Activated CD8-positive, alpha-beta T cell treated with anti-CD3 and anti-CD28 coated beads, Interleukin-2, amount 10 ng/mL, durations not matched to agents 7 days and 5 days (primary cell): Measurements from ENCODE around the gene GAS7. TPM values are rescaled to one million over a fixed set of nuclear protein-coding genes. Genes with fewer than 3 reads are reported as not detected.

Experiments
- ATAC-seq: fragments of 150-1000 bp; cut with Tn5 transposase; one replicate; pipeline ENCODE4 v1.10.0; 2021; ENCODE audit warnings: moderate library complexity
- CTCF ChIA-PET: fragments of 350-600 bp; sonication (Branson Sonifier 250); formaldehyde crosslinking; loops from one replicate; lab custom pipeline; 2021; ENCODE audit warnings: antibody characterized with exemption; lab: Charles Lee
- POLR2A ChIA-PET: fragments of 350-600 bp; sonication (Branson Sonifier 250); formaldehyde crosslinking; loops from one replicate; lab custom pipeline; 2021; ENCODE audit warnings: antibody characterized with exemption; lab: Charles Lee
- DNase-seq: peaks from one replicate; pipeline ENCODE4 v3.0.0-alpha.2; 2020
- H3K27ac Mint-ChIP-seq: one replicate; pipeline ENCODE4 v1.8.0; 2021; ENCODE audit warnings: mild to moderate bottlenecking, mixed read lengths
- H3K27me3 Mint-ChIP-seq: one replicate; pipeline ENCODE4 v1.8.0; 2021; ENCODE audit warnings: low read depth, mixed read lengths
- H3K36me3 Mint-ChIP-seq: one replicate; pipeline ENCODE4 v1.8.0; 2021; ENCODE audit warnings: low read depth, mixed read lengths
- H3K4me1 Mint-ChIP-seq: one replicate; pipeline ENCODE4 v1.8.0; 2021; ENCODE audit warnings: low read depth, mixed read lengths
- H3K4me3 Mint-ChIP-seq: one replicate; pipeline ENCODE4 v1.8.0; 2021; ENCODE audit warnings: mild to moderate bottlenecking, mixed read lengths
- H3K9me3 Mint-ChIP-seq: one replicate; pipeline ENCODE4 v1.8.0; 2022; ENCODE audit warnings: mixed read lengths; ENCODE audit not compliant: insufficient read depth
- total RNA-seq, 2 experiments: library from RNA; stranded (reverse); gene quantifications; one replicate each; pipeline ENCODE4 v1.2.3, GENCODE V29; 2021

The GAS7 gene
- total RNA-seq, 2 experiments from 2014 or later = 0.61 to 1.6 TPM

DNA sequence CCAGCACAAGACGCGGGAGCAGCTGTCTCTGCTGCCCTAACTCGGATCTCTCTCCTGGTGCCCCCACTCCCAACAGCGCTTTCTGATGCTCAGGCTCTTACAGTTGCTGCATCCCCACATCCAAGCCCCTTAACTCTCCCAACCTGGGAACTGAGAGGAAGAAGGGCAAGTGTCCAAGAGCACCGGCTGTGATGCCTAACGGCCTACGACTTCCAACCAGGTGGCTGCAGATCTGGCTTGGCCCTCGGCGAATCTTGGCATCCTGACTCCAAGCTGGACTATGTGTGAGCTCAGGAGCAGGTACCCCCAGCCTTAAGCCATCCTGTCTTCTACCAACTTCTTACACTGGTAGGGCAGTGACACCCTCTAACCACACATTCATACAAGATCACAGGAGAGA, 255.1 kb downstream of the GAS7 start:
- no peaks in the 10 kb centered on the region for H3K27me3 Mint-ChIP-seq
- H3K36me3 Mint-ChIP-seq = no peaks in the 10 kb centered on the region
- DNase-seq = no peak
- no peaks in the 10 kb centered on the region for H3K9me3 Mint-ChIP-seq
- no peaks in the 10 kb centered on the region for H3K4me1 Mint-ChIP-seq
- ATAC-seq = no peak
- no peak overlapping the region for H3K27ac Mint-ChIP-seq
- CTCF ChIA-PET = no interaction called here
- POLR2A ChIA-PET = no interaction called here
- no peak overlapping the region for H3K4me3 Mint-ChIP-seq

GRCh38 chr17:9942885-9943284, 255.5 kb downstream of the GAS7 start:
- CTCF ChIA-PET = no interaction called here
- POLR2A ChIA-PET = no interaction called here
- Mint-ChIP-seq H3K4me3 (no peak overlapping the region), H3K9me3 (no peaks in the 10 kb centered on the region), H3K27ac (no peak overlapping the region), H3K4me1 (no peaks in the 10 kb centered on the region), H3K27me3 (no peaks in the 10 kb centered on the region), H3K36me3 (no peaks in the 10 kb centered on the region)
- DNase-seq = no peak
- no peak for ATAC-seq

DNA sequence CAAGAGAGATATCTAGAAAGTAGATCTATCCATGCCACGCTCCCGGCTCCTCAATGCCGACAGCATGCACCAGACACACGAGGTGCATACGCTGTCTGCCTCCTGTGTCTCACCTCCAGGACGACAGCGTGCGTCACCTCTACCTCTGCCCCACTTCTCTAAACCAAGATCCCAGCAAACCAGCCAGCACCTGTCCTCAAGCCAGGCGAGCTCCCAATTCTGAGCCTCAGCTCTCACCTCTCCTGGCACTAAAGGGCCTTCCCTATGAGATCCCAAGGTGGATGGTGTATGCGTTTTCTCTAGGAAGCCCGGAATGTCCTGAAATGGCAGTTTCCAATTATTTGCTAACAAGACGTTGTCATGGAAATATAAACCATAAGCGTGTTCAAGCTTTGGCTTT, 257.1 kb downstream of the GAS7 start:
- no peaks in the 10 kb centered on the region for H3K9me3 Mint-ChIP-seq
- H3K4me1 Mint-ChIP-seq = no peaks in the 10 kb centered on the region
- H3K4me3 Mint-ChIP-seq = no peak overlapping the region
- no peak for ATAC-seq
- no peak for DNase-seq
- CTCF ChIA-PET = no interaction called here
- no peaks in the 10 kb centered on the region for H3K27me3 Mint-ChIP-seq
- POLR2A ChIA-PET = no interaction called here
- no peaks in the 10 kb centered on the region for H3K36me3 Mint-ChIP-seq
- no peak overlapping the region for H3K27ac Mint-ChIP-seq

GRCh38 chr17:9940841-9941240, 257.6 kb downstream of the GAS7 start:
- no peak for DNase-seq
- Mint-ChIP-seq H3K4me1 (no peaks in the 10 kb centered on the region), H3K27ac (no peak overlapping the region), H3K9me3 (no peaks in the 10 kb centered on the region), H3K27me3 (no peaks in the 10 kb centered on the region), H3K36me3 (no peaks in the 10 kb centered on the region), H3K4me3 (no peak overlapping the region)
- no peak for ATAC-seq
- CTCF ChIA-PET = no interaction called here
- POLR2A ChIA-PET = no interaction called here

DNA sequence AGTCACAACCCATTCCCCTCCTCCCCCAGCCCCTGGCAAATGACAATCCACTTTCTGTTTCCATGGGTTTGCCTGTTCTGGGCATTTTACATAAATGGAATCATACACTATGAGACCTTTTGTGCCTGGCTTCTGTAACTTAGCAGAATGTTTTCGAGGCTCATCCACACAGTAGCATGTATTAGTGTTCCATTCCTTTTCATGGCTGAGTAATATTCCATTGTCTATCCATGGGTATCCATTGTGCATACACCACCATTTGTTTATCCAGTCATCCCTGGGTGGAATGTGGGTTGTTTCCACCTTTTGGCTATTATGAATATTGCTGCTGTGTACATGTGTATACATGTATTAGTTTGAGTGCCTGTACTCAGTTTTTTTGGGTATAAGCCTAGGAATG, 259.6 kb downstream of the GAS7 start:
- no peak overlapping the region for H3K27ac Mint-ChIP-seq
- no peak for ATAC-seq
- no peaks in the 10 kb centered on the region for H3K27me3 Mint-ChIP-seq
- DNase-seq = no peak
- ChIA-PET CTCF (no interaction called here), POLR2A (no interaction called here)
- no peaks in the 10 kb centered on the region for H3K36me3 Mint-ChIP-seq
- H3K9me3 Mint-ChIP-seq = no peaks in the 10 kb centered on the region
- H3K4me3 Mint-ChIP-seq = no peak overlapping the region
- H3K4me1 Mint-ChIP-seq = no peaks in the 10 kb centered on the region

DNA sequence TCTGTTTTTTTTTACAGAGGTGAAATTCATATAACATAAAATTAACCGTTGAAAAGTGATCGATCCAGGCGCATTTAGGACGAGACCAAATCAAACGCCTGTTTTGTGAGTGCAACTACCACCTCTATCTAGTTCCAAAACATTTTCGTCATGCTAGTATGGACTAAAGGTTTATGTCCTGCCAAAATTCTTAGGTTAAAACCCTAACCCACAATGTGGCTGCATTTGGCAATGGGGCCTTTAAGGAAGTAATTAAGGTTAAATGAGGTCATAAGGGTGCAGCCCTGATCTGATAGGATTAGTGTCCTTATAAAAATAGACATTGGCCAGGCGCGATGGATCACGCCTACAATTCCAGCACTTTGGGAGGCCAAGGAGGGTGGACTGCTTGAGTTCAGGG, 260.5 kb downstream of the GAS7 start:
- no peak overlapping the region for H3K27ac Mint-ChIP-seq
- no peaks in the 10 kb centered on the region for H3K36me3 Mint-ChIP-seq
- no peak overlapping the region for H3K4me3 Mint-ChIP-seq
- H3K9me3 Mint-ChIP-seq = no peaks in the 10 kb centered on the region
- no peak for ATAC-seq
- CTCF ChIA-PET = no interaction called here
- no peaks in the 10 kb centered on the region for H3K4me1 Mint-ChIP-seq
- no peaks in the 10 kb centered on the region for H3K27me3 Mint-ChIP-seq
- no peak for DNase-seq
- POLR2A ChIA-PET = no interaction called here

DNA sequence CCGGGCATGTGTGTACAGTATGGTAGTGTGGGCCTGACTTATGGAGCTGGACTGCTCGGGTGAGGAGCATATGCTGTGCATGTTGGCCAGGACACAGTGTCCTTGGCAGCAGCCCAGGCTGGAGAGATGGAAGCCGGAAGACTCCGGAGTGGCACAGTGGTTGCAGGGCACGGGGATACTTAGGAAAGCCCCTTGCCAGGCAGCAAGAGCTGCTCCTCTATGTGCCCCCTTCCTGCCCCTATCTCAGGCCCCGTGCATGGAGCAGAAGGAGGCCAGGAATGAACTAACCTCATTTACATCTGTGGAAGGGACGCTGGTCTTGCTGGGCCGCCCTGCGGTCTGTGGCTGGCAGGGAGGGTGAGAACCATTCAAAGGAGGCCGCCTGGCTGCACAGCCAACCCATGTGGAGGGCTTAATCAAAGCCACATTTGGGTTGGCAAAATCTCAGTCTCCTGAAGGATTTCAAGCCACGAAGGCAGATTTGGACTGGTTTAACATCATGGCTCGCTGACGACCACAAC, 261.1 kb downstream of the GAS7 start:
- no peak for ATAC-seq
- POLR2A ChIA-PET = no interaction called here
- H3K27ac Mint-ChIP-seq = no peak overlapping the region
- no peaks in the 10 kb centered on the region for H3K27me3 Mint-ChIP-seq
- no peak overlapping the region for H3K4me3 Mint-ChIP-seq
- no peaks in the 10 kb centered on the region for H3K4me1 Mint-ChIP-seq
- H3K9me3 Mint-ChIP-seq = no peaks in the 10 kb centered on the region
- DNase-seq = no peak
- CTCF ChIA-PET = no interaction called here
- H3K36me3 Mint-ChIP-seq = no peaks in the 10 kb centered on the region

- DNase-seq (no peak), ATAC-seq (no peak)
- CTCF ChIA-PET = interaction anchor here (1.1 kb wide), 1 partner anchor 11 kb away, joined by 5 read pairs; no protein-coding TSS in a partner anchor
- H3K27ac Mint-ChIP-seq = no peak overlapping the region
- H3K9me3 Mint-ChIP-seq = no peaks in the 10 kb centered on the region
- no peaks in the 10 kb centered on the region for H3K27me3 Mint-ChIP-seq
- H3K36me3 Mint-ChIP-seq = no peaks in the 10 kb centered on the region
- no peaks in the 10 kb centered on the region for H3K4me1 Mint-ChIP-seq
- no peak overlapping the region for H3K4me3 Mint-ChIP-seq
- POLR2A ChIA-PET = no interaction called here
Observed at GRCh38 chr17:9936095-9936494, 262.3 kb downstream of the GAS7 start.

DNA sequence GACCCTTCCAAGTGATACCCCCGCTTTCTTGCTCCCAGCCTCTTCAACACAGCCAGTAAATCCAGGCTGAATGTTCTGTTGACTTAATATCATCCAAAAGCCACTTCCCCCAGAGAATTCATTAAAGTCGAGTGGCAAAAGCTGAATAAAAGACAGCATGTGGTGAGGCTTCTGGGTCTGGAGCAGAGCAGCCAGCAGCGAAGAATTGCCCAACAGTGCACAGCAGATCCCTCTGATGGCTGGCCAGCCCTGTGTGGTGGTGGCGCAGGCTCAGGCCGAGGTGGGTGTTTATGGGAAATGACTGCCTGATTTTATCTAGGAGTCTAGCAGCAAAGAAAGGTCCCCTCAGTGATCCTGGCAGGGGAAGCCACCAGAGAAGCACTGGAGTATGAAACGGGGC, 263.0 kb downstream of the GAS7 start:
- DNase-seq (no peak), ATAC-seq (no peak)
- Mint-ChIP-seq H3K9me3 (no peaks in the 10 kb centered on the region), H3K4me3 (no peak overlapping the region), H3K4me1 (no peaks in the 10 kb centered on the region), H3K27ac (no peak overlapping the region), H3K36me3 (no peaks in the 10 kb centered on the region), H3K27me3 (no peaks in the 10 kb centered on the region)
- CTCF ChIA-PET = interaction anchor here (1.1 to 1.8 kb wide), 2 partner anchors 11 kb away, joined by 5 to 7 read pairs; no protein-coding TSS in a partner anchor
- POLR2A ChIA-PET = no interaction called here

DNA sequence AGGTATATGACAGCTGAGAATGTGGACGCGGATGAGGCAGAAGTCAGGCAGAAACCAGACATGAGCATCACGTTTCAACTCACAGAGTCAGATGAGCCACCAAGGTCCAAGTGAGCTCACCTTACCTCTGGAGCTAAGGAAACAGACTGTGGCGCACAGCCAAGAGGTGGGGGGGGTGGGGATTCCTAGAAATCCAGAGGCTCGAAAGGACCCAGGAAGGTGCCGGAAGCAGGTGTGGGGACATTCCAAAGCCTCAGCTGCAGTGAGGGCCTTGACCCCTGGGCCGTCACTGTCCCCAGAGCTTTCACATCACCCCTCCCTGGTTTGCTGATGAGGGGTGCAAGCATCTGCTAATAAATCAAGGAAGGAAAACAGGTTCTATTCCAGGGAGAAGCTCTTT, 264.1 kb downstream of the GAS7 start:
- Mint-ChIP-seq H3K36me3 (no peaks in the 10 kb centered on the region), H3K4me3 (no peak overlapping the region), H3K27ac (no peak overlapping the region), H3K4me1 (no peaks in the 10 kb centered on the region), H3K27me3 (no peaks in the 10 kb centered on the region), H3K9me3 (no peaks in the 10 kb centered on the region)
- ChIA-PET POLR2A (no interaction called here), CTCF (interaction anchor here (1.8 kb wide), 1 partner anchor 10 kb away, joined by 7 read pairs; no protein-coding TSS in a partner anchor)
- DNase-seq (no peak), ATAC-seq (no peak)

- ChIA-PET POLR2A (no interaction called here), CTCF (no interaction called here)
- Mint-ChIP-seq H3K9me3 (no peaks in the 10 kb centered on the region), H3K4me1 (no peaks in the 10 kb centered on the region), H3K36me3 (no peaks in the 10 kb centered on the region), H3K27ac (no peak overlapping the region), H3K4me3 (no peak overlapping the region), H3K27me3 (no peaks in the 10 kb centered on the region)
- ATAC-seq = no peak
- DNase-seq = no peak
Observed at GRCh38 chr17:9932491-9932890, 265.9 kb downstream of the GAS7 start.

- CTCF ChIA-PET = no interaction called here
- Mint-ChIP-seq H3K27me3 (no peaks in the 10 kb centered on the region), H3K36me3 (no peaks in the 10 kb centered on the region), H3K4me3 (no peak overlapping the region), H3K9me3 (no peaks in the 10 kb centered on the region), H3K4me1 (no peaks in the 10 kb centered on the region), H3K27ac (no peak overlapping the region)
- ATAC-seq = no peak
- POLR2A ChIA-PET = no interaction called here
- DNase-seq = no peak
Observed at GRCh38 chr17:9931144-9931741, 267.2 kb downstream of the GAS7 start.

- no peaks in the 10 kb centered on the region for H3K4me1 Mint-ChIP-seq
- ATAC-seq (no peak), DNase-seq (no peak)
- ChIA-PET CTCF (no interaction called here), POLR2A (no interaction called here)
- H3K27me3 Mint-ChIP-seq = no peaks in the 10 kb centered on the region
- no peak overlapping the region for H3K27ac Mint-ChIP-seq
- H3K4me3 Mint-ChIP-seq = no peak overlapping the region
- no peaks in the 10 kb centered on the region for H3K36me3 Mint-ChIP-seq
- no peaks in the 10 kb centered on the region for H3K9me3 Mint-ChIP-seq
Observed at GRCh38 chr17:9929871-9930270, 268.5 kb downstream of the GAS7 start.
